Adipocyte (in vitro differentiated cells): Measurements from ENCODE around the gene EFNB2.

Experiments used
- DNase-seq: peaks from one replicate; pipeline ENCODE4 v3.0.0-alpha.2; 2015; ENCODE audit warnings: low read depth
- H3K27me3 ChIP-seq: replicated peaks from 2 replicates; pipeline ENCODE4 v1.7.0; 2013; ENCODE audit warnings: mild to moderate bottlenecking, low read length, moderate library complexity; ENCODE audit not compliant: control insufficient read depth, insufficient read depth
- H3K36me3 ChIP-seq: 2 replicates; pipeline ENCODE4 v1.7.0; 2013; ENCODE audit warnings: low read length, mild to moderate bottlenecking, moderate library complexity; ENCODE audit not compliant: control insufficient read depth, insufficient read depth, severe bottlenecking
- H3K4me1 ChIP-seq: 2 replicates; pipeline ENCODE4 v1.7.0; 2013; ENCODE audit warnings: mild to moderate bottlenecking, low read length, moderate library complexity; ENCODE audit not compliant: control insufficient read depth, insufficient read depth
- H3K4me3 ChIP-seq: 2 replicates; pipeline ENCODE4 v1.7.0; 2013; ENCODE audit warnings: mild to moderate bottlenecking, low read length, moderate library complexity
- H3K9ac ChIP-seq: 2 replicates; pipeline ENCODE4 v1.7.0; 2013; ENCODE audit warnings: mild to moderate bottlenecking, low read length, moderate library complexity
- H3K9me3 ChIP-seq: 2 replicates; pipeline ENCODE4 v1.7.0; 2013; ENCODE audit warnings: mild to moderate bottlenecking, low read length, moderate library complexity; ENCODE audit not compliant: control insufficient read depth

EFNB2 gene

DNA sequence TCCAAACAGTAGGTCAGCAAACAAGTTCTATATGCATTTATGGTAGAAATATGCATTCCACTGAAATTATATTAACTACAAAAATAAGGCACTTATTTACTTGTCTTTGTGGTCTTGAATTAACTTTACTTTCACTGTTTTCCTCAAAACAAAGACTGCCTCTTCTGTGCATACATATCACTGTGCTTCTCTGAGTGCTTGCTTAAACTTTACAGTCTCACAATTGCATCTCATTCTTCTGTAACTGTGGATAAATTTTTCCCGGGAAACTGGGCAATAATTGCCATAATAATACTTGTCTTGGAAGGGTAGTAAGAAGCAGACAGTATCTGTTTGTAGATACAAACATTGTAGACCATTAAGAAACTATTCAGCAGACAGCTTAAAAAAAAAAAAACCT, 38.4 kb downstream of the EFNB2 start:
- Histone ChIP-seq H3K4me1 (no peaks in the 10 kb centered on the region), H3K9me3 (no peaks in the 10 kb centered on the region), H3K4me3 (no peak overlapping the region), H3K9ac (no peak overlapping the region), H3K36me3 (no peaks in the 10 kb centered on the region), H3K27me3 (no peaks in the 10 kb centered on the region)
- DNase-seq = no peak

DNA sequence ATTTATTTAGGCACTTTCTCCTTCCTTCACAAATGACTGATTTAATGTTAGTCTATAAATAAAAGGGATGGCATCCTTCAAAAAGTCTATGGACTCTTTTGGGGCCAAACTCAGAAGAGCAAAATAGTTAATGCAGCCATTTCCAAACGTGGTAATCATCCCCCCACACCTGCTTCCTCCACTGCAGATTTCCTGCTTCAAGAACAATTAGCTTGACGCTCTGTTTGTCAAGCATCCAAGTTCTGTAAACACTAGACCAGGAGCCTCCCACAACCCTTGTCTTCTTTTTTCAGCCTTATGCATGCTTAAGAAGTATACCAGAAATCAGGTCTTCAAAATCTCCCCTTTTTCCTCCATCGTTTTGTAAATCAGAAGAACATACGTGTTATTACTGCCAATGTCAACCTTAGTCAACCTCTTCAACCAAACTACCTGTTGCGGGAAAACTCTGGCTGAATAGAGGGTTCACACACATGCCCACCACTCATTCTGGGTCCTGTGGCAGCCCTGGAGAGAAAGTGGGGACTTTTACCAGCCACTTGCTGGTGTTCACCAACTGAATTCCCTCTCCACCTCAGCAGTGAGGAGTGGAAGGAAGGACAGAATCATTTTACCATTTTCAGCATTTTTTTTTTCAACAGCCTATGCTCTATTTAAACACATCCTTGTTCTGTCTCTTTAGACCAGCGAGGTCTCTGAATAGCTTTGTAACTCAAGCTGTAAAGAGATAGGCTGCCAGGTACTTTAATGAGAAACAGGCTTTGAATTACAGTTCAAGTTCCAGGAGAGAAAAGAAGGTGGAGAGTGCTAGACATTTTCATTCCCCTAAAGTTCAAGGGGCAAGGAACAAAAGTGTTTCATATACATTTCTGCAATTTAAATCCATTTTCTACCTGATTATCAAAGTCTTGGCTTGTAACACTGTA, 39.1 kb downstream of the EFNB2 start:
- H3K4me3 ChIP-seq = no peak overlapping the region
- no peak for DNase-seq

DNA sequence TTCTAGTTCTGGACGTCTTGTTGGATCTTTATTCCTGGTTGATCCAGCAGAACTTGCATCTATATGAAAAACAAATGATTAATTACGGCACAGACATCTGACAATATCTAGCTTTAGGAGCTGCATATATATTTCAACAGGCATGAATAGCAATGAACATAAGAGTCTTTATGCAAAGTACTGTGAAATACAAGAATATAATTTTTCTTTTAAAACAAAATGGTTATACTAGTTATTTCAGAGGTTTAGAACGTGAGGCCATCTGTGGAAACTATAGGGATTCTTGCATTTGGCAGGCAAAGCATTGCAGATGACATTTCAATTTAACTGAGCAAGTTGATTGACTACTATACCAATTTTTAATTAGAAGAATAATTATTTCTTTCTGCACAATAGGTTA, 40.5 kb downstream of the EFNB2 start:
- Histone ChIP-seq H3K27me3 (no peaks in the 10 kb centered on the region), H3K4me3 (no peak overlapping the region), H3K9me3 (no peaks in the 10 kb centered on the region), H3K36me3 (no peaks in the 10 kb centered on the region), H3K9ac (no peak overlapping the region), H3K4me1 (no peaks in the 10 kb centered on the region)
- DNase-seq = no peak

More for the DNA sequence above, 39.1 kb downstream of the EFNB2 start:
- no peaks in the 10 kb centered on the region for H3K9me3 ChIP-seq
- H3K27me3 ChIP-seq = no peaks in the 10 kb centered on the region
- no peaks in the 10 kb centered on the region for H3K36me3 ChIP-seq
- no peaks in the 10 kb centered on the region for H3K4me1 ChIP-seq
- H3K9ac ChIP-seq = no peak overlapping the region

DNA sequence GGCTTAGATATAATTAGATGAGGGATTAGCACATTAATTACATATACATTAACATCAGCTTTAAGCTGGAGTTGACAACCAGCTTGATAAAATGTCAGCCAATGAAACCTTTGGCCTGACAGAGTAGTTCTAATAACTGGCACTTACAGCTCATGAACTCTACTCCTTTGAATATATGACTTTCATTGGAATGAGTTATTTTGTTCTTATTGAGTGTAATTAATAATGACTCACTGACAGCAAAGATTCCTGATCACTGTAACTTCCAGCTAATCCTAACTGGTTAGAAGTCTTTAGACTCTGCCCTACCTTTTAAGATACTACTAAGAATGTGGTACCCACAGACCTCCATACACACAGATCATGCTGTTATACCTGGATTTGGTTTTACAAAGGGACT, 41.0 kb downstream of the EFNB2 start:
- H3K4me1 ChIP-seq = no peaks in the 10 kb centered on the region
- H3K9ac ChIP-seq = no peak overlapping the region
- no peaks in the 10 kb centered on the region for H3K27me3 ChIP-seq
- no peak overlapping the region for H3K4me3 ChIP-seq
- no peaks in the 10 kb centered on the region for H3K9me3 ChIP-seq
- no peaks in the 10 kb centered on the region for H3K36me3 ChIP-seq
- no peak for DNase-seq

DNA sequence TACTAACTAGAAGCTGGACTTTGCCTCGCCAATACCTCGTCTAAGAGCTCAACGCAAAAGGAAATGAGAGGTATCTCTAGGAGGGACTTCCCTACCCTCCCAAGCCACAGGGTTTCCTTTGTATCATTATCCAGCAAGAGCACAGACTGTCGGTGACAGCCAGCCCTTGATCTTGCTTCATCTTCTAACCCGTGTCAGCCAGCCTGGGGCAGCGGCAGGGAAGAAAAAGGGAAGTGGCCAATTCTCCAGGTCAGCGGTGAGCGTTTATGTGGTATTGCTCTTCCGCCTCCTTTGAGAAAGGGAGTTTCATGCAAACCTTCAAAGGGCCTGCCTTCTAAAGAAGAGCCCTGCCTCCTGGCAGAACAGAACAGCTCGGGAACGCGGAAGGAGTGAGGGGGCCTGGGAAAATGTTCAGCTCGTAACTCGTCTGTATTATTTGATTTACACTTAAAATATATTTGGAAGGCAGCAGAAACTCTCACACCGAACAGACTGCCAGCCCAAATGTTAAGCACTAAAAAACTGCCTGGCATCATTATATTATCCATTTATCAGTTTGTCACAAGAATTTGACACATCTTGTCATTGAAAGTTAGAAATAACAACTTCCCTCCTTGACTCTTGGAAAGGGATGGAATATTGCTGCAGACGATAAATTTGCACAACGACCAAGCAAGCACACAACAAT, 41.8 kb downstream of the EFNB2 start:
- no peak overlapping the region for H3K9ac ChIP-seq
- H3K36me3 ChIP-seq = no peaks in the 10 kb centered on the region
- H3K4me1 ChIP-seq = no peaks in the 10 kb centered on the region
- H3K27me3 ChIP-seq = no peaks in the 10 kb centered on the region
- H3K9me3 ChIP-seq = no peaks in the 10 kb centered on the region
- DNase-seq = no peak
- H3K4me3 ChIP-seq = no peak overlapping the region

DNA sequence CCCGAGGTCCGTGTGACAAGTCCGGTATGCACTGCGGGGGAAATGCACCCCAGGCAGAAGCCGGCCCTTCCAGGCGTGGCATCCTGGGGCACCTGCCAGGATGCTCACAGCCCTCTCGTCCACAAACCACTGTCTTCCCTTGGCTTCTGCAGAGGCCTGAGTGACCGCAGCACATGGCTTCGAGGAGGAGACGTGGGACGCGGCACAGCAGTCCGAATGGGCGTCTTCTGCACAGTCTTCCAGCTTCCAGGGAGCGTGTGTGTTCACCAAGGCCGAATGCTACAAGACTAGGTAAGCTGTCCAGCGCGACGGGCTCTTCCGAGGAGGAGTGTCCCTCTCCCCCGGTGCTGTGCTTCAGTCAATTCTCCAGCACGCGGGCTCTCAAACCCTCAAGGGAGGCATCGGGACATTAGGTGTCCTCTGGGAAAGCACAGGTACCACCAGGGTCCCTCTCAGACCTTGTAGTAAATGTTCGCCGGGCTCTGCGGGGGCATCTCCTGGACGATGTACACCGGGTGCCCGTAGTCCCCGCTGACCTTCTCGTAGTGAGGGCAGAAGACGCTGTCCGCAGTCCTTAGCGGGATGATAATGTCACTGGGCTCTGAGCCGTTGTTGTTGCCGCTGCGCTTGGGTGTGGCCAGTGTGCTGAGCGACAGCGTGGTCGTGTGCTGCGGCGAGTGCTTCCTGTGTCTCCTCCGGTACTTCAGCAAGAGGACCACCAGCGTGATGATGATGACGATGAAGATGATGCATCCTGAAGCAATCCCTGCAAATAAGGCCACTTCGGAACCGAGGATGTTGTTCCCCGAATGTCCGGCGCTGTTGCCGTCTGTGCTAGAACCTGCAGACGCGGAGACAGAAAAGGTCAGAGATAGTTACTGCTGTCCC, 42.6 kb downstream of the EFNB2 start:
- no peak overlapping the region for H3K9ac ChIP-seq
- H3K4me3 ChIP-seq = no peak overlapping the region
- H3K36me3 ChIP-seq = no peaks in the 10 kb centered on the region
- no peaks in the 10 kb centered on the region for H3K4me1 ChIP-seq
- H3K27me3 ChIP-seq = no peaks in the 10 kb centered on the region
- H3K9me3 ChIP-seq = no peaks in the 10 kb centered on the region
- no peak for DNase-seq

DNA sequence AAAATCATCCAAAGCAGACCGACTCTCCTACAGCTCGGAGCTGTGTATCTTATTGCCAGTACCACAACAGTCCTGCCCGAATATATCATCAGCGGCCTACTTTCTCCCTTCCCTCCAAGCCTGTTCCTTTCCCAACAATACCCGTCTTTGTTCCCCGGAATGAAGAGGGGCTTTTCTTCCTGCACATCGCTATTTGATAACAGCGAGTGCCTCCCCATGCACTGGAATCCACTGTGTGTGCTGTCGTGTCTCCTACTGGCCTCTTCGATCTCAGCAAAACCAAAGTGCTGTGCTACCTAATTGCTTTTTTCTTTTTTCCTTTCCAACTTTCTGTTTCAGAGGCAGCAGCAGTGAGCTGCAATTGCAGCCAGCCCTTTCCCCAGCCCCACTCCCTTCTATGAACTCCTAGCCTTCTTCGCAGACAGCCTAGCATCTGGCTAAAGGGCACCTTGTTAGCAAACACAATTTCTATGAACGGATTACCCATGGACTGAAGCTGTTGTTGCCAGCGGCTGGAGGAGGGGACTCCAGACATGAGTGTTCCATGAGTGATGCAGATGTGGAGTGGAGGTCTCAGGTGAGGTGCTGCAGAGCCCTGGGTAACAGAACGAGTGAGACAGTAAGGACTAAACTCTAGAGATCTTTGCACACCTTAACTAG, 43.4 kb downstream of the EFNB2 start:
- H3K9ac ChIP-seq = no peak overlapping the region
- no peaks in the 10 kb centered on the region for H3K4me1 ChIP-seq
- no peaks in the 10 kb centered on the region for H3K27me3 ChIP-seq
- H3K36me3 ChIP-seq = no peaks in the 10 kb centered on the region
- DNase-seq = no peak
- H3K4me3 ChIP-seq = no peak overlapping the region
- H3K9me3 ChIP-seq = no peaks in the 10 kb centered on the region

DNA sequence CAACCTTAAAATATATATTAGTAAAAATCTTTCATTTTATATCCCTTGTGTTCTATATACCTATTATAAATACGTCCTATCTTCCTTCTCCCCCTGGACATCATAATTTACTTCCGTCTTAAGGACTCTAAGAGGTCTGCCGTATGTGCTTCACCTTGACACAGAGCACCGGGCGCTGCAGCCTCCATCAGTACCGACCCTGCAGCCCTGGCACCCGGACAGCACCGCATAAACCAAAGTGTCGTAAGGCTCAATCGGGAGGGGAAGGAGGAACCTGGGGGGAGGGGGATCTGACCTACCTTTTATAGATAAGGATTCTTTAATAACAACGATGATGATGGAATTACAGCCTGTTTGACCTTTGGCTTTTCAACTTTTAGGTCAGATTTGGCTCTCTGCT, 44.0 kb downstream of the EFNB2 start:
- H3K36me3 ChIP-seq = no peaks in the 10 kb centered on the region
- no peak overlapping the region for H3K9ac ChIP-seq
- no peaks in the 10 kb centered on the region for H3K9me3 ChIP-seq
- H3K27me3 ChIP-seq = no peaks in the 10 kb centered on the region
- no peaks in the 10 kb centered on the region for H3K4me1 ChIP-seq
- no peak for DNase-seq
- no peak overlapping the region for H3K4me3 ChIP-seq

DNA sequence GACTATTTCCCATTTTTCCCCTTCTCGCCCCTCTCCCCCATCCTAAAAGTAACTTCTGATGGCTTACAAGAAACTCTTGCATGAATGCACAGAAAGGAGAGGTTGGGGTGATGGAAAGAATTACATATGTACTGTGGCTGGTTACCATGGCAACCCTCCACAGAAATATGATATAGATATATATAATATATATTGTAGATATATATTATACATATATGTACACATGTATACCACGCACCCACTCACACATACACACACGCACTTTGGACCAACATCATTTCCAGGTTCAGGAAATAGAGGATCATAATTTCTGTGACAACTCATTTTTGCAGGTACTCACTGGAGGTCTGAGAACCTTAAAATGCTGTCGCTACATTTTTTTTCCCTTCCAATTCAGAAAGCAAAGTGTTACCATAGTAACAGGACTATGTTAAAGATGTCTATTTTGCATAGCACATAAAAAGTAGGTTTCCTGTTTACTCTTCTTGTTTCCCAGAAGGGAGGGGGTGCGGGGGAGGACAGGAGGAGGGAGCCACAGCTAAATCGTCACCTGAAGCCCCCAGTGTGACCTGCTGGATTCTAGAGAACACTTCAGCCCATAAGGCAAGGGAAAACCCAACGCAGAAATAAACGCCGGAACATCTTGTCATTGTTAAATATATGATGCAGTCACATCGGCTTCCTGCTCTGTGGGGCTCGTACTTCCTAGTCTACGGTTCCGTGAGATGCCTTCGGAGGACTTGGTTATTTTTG, 44.7 kb downstream of the EFNB2 start:
- H3K36me3 ChIP-seq = no peaks in the 10 kb centered on the region
- H3K4me1 ChIP-seq = no peaks in the 10 kb centered on the region
- H3K4me3 ChIP-seq = no peak overlapping the region
- no peak overlapping the region for H3K9ac ChIP-seq
- no peaks in the 10 kb centered on the region for H3K9me3 ChIP-seq
- H3K27me3 ChIP-seq = peaks cover 2% of the 10 kb centered on the region
- DNase-seq = no peak

DNA sequence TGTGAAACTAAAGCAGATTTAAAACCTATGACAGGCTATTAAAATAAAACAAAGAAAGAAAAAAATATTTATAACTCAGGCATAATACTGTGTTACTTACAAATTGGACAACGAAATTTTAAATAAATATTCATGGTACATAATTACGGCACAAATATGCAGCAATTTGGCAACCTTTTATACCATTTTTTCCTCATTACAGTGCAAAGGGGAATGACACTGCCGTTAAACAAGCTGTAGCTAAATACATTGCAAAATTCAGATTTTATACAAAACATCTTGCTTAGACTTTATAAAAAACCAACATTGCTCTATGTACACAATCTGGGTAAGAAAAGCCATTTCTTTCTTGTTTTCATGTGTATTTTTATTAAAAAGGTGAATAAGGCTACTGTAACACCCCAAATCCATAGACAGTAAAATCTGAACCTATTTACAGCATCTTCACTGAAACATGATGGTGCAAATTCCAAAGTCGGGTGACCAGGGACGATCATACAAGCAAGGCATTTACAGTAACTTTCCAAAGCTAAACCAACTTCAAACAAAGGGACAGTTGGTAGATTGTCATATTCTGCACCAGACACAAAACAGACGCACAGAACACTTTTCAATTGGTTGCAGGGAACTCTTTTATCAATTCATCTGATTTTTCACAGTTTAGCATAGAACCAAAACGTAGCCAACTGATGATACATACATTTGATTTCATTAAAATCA, 45.5 kb downstream of the EFNB2 start:
- Histone ChIP-seq H3K27me3 (peaks cover 9% of the 10 kb centered on the region), H3K9ac (no peak overlapping the region), H3K36me3 (no peaks in the 10 kb centered on the region), H3K4me1 (no peaks in the 10 kb centered on the region), H3K4me3 (no peak overlapping the region), H3K9me3 (no peaks in the 10 kb centered on the region)
- DNase-seq = no peak
